Measurements from ENCODE around the gene SLC30A4. TPM values are rescaled to one million over a fixed set of nuclear protein-coding genes. Genes with fewer than 3 reads are reported as not detected.

SLC30A4 gene
- total RNA-seq, 1 experiment from 2014 or later, result 1.3 TPM

DNA sequence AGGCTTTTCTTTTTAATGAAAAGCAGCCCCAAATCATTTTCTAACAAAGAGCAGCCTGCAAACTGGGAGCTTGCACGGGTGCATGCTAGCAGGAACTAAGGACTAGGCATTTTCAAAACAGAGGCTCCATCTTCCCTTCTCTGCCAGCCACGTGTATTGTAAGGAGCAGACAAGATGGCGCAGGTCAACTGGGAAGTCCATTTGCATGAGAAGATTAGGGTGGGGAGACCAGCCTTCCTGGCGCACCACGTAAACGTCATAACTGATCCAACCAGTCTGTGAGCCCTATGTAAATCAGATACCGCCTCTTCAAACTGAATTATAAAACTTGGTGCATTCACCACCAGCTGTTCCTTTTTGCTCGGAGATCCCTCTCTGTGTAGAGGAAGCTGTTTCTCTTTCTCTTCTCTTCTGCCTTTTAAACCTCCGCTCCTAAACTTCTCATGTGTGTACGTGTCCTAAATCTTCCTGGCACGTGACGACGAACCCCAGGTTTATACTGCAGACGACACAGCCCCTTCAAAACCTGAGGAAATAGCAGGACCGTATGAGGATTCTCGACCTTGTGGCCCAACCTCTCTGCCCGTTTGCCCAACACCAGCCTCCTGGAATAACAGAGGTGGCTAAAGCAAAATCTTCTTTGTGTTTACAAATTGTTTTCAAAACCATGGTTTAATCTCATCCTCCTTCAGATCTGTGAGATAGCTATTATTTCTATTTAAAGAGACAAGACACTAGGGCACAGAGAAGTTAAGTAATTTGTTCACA is 26.4 kb upstream of the SLC30A4 start:
- POLR2A ChIA-PET (ENCODE audit: unreplicated experiment), result no interaction called here
- no peaks in the 10 kb centered on the region for H3K79me2 ChIP-seq (ENCODE audit: low read length)
- peak overlapping the region; percentile 69 for H3K4me2 ChIP-seq (ENCODE audit: low read length)
- no TSS peak for BruUV-seq (replicated peaks)
- no peak for ATAC-seq
- TF ChIP-seq, protein P1, sequence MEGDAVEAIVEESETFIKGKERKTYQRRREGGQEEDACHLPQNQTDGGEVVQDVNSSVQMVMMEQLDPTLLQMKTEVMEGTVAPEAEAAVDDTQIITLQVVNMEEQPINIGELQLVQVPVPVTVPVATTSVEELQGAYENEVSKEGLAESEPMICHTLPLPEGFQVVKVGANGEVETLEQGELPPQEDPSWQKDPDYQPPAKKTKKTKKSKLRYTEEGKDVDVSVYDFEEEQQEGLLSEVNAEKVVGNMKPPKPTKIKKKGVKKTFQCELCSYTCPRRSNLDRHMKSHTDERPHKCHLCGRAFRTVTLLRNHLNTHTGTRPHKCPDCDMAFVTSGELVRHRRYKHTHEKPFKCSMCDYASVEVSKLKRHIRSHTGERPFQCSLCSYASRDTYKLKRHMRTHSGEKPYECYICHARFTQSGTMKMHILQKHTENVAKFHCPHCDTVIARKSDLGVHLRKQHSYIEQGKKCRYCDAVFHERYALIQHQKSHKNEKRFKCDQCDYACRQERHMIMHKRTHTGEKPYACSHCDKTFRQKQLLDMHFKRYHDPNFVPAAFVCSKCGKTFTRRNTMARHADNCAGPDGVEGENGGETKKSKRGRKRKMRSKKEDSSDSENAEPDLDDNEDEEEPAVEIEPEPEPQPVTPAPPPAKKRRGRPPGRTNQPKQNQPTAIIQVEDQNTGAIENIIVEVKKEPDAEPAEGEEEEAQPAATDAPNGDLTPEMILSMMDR (conservative IDR thresholded peaks at IDR 0.05; ENCODE audit: low read depth, low read length), result no peak
- TF ChIP-seq EZH2phosphoT487 (IDR thresholded peaks at IDR 0.05; ENCODE audit: borderline replicate concordance, low read length), result no peak
- H3K9me2 ChIP-seq (replicated peaks; ENCODE audit: low read length), result no peaks in the 10 kb centered on the region
- no peaks in the 10 kb centered on the region for H4K20me1 ChIP-seq (ENCODE audit: low read length)
- no peak overlapping the region for H3K9ac ChIP-seq (ENCODE audit: low read length)
- H3K27me3 ChIP-seq (ENCODE audit: low read length), result no peaks in the 10 kb centered on the region
- peaks cover 7% of the 10 kb centered on the region for H3K4me1 ChIP-seq (ENCODE audit: insufficient read depth, low read length)
- H3K9me3 ChIP-seq (ENCODE audit: low read length), result no peaks in the 10 kb centered on the region
- CTCF ChIA-PET, result no interaction called here
- H2AFZ ChIP-seq (ENCODE audit: low read length), result no peak overlapping the region
- H3F3A ChIP-seq (ENCODE audit: low read length, unreplicated experiment), result no peaks in the 10 kb centered on the region
- 0 out of 2 replicates have a peak overlapping the region, but pooled peaks have one; percentile 3 for H3K4me3 ChIP-seq (ENCODE audit: low read length)
- H3K36me3 ChIP-seq (ENCODE audit: low read depth, low read length), result no peaks in the 10 kb centered on the region
- intact Hi-C loops (cut with micrococcal nuclease), result no loop called here
- peak overlapping the region; percentile 37; the same call in 1 of the 2 replicates for H3K27ac ChIP-seq (ENCODE audit: low read length)
- no peak for DNase-seq

DNA sequence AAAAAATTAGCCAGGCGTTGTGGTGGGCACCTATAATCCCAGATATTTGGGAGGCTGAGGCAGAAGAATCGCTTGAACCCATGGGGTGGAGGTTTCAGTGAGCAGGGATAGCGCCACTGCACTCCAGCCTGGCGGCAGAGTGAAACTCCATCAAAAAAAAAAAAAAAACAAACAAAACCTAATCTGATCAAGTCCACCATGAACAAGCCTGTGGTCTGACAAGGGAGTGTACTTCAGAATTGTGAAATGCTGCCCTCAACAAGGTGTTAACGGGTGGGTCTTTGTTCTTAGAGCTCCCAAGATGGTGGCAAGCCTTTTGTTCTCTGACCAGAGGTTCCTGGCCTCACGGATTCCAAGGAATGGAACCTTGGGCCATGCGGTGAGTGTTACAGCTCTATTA is 24.2 kb upstream of the SLC30A4 start:
- no peak overlapping the region for H3K4me2 ChIP-seq (ENCODE audit: low read length)
- no peaks in the 10 kb centered on the region for H3K9me3 ChIP-seq (ENCODE audit: low read length)
- no TSS peak for BruUV-seq (replicated peaks)
- CTCF ChIA-PET, result no interaction called here
- no peaks in the 10 kb centered on the region for H3F3A ChIP-seq (ENCODE audit: low read length, unreplicated experiment)
- H3K79me2 ChIP-seq (ENCODE audit: low read length), result no peaks in the 10 kb centered on the region
- peaks cover 7% of the 10 kb centered on the region for H3K4me1 ChIP-seq (ENCODE audit: insufficient read depth, low read length)
- no peaks in the 10 kb centered on the region for H3K36me3 ChIP-seq (ENCODE audit: low read depth, low read length)
- ATAC-seq (no peak), DNase-seq (no peak)
- no peak overlapping the region for H3K4me3 ChIP-seq (ENCODE audit: low read length)
- no peak overlapping the region for H3K9ac ChIP-seq (ENCODE audit: low read length)
- no peak overlapping the region for H2AFZ ChIP-seq (ENCODE audit: low read length)
- no peak overlapping the region for H3K27ac ChIP-seq (ENCODE audit: low read length)
- TF ChIP-seq, protein P1 (conservative IDR thresholded peaks at IDR 0.05; ENCODE audit: low read depth, low read length), result no peak
- TF ChIP-seq EZH2 (IDR thresholded peaks at IDR 0.05; ENCODE audit: low read length, unreplicated experiment), result no peak
- TF ChIP-seq EZH2phosphoT487 (IDR thresholded peaks at IDR 0.05; ENCODE audit: borderline replicate concordance, low read length), result no peak
- H3K27me3 ChIP-seq (ENCODE audit: low read length), result no peaks in the 10 kb centered on the region
- POLR2A ChIA-PET (ENCODE audit: unreplicated experiment), result no interaction called here
- H3K9me2 ChIP-seq (replicated peaks; ENCODE audit: low read length), result no peaks in the 10 kb centered on the region
- intact Hi-C loops (cut with micrococcal nuclease), result no loop called here
- no peaks in the 10 kb centered on the region for H4K20me1 ChIP-seq (ENCODE audit: low read length)

DNA sequence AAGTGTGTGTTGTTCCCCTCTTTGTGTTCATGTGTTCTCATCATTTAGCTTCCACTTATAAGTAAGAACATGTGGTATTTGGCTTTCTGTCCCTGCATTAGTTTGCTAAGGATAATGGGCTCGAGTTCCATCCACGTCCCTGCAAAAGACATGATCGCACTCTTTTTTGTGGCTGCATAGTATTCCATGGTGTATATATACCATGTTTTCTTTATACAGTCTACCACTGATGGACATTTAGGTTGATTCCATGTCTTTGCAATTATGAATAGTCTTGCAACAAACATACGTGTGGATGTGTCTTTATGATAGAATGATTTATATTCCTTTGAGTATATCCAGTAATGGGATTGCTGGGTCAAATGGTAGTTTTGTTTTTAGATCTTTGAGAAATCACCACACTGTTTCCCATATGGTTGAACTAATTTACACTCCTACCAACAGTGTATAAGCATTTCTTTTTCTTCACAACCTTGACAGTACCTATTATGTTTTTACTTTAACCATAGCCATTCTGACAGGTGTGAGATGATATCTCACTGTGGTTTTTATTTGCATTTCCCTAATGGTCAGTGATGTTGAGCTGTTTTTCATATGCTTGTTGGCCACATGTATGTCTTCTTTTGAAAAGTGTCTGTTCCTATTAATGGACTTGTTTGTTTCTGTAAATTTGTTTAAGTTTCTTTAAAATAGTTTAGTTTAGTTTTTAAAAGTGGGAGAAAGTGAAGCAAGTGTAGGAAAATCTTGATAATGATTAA is 21.9 kb upstream of the SLC30A4 start:
- H3K9me3 ChIP-seq (ENCODE audit: low read length), result no peaks in the 10 kb centered on the region
- CTCF ChIA-PET, result no interaction called here
- BruUV-seq (replicated peaks), result no TSS peak
- no peak overlapping the region for H2AFZ ChIP-seq (ENCODE audit: low read length)
- no peaks in the 10 kb centered on the region for H3F3A ChIP-seq (ENCODE audit: low read length, unreplicated experiment)
- no peak overlapping the region for H3K4me3 ChIP-seq (ENCODE audit: low read length)
- no peaks in the 10 kb centered on the region for H4K20me1 ChIP-seq (ENCODE audit: low read length)
- H3K36me3 ChIP-seq (ENCODE audit: low read depth, low read length), result no peaks in the 10 kb centered on the region
- H3K27me3 ChIP-seq (ENCODE audit: low read length), result no peaks in the 10 kb centered on the region
- ATAC-seq (no peak), DNase-seq (no peak)
- H3K4me2 ChIP-seq (ENCODE audit: low read length), result no peak overlapping the region
- POLR2A ChIA-PET (ENCODE audit: unreplicated experiment), result no interaction called here
- no peak overlapping the region for H3K9ac ChIP-seq (ENCODE audit: low read length)
- no peaks in the 10 kb centered on the region for H3K79me2 ChIP-seq (ENCODE audit: low read length)
- intact Hi-C loops (cut with micrococcal nuclease), result no loop called here
- peaks cover 5% of the 10 kb centered on the region for H3K4me1 ChIP-seq (ENCODE audit: insufficient read depth, low read length)
- no peaks in the 10 kb centered on the region for H3K9me2 ChIP-seq (replicated peaks; ENCODE audit: low read length)
- H3K27ac ChIP-seq (ENCODE audit: low read length), result no peak overlapping the region
- TF ChIP-seq EZH2 (IDR thresholded peaks at IDR 0.05; ENCODE audit: low read length, unreplicated experiment) (no peak), EZH2phosphoT487 (IDR thresholded peaks at IDR 0.05; ENCODE audit: borderline replicate concordance, low read length) (no peak)
- TF ChIP-seq, protein P1 (conservative IDR thresholded peaks at IDR 0.05; ENCODE audit: low read depth, low read length), result no peak
